ENCODE results near the gene SLC2A1.
"Not testable (repeated sequence)": the region's sequence is repeated elsewhere in the genome, so short reads cannot be mapped to it uniquely, and the experiment has no call there.

SLC2A1 gene

DNA sequence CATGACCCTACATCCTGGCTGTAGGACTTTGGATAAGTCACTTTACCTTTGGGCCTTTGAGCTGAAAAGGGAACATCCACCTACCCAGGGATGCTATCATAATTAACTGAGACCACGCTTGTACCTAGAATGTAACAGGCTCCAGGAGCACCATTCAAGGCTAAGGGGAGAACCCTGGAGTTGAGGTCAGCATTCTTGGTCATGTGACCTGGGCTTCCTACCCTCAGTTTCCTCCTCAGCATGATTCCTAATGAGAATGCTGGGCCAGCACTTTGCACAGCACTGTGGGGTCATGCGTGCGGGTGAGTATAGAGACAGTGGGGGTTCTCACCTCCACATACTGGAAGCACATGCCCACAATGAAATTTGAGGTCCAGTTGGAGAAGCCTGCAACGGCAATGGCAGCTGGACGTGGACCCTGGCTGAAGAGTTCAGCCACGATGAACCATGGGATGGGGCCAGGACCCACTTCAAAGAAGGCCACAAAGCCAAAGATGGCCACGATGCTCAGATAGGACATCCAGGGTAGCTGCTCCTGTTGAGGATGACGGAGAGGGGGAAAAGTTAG, 31.3 kb downstream of the SLC2A1 start:
- no peak for DNase-seq

DNA sequence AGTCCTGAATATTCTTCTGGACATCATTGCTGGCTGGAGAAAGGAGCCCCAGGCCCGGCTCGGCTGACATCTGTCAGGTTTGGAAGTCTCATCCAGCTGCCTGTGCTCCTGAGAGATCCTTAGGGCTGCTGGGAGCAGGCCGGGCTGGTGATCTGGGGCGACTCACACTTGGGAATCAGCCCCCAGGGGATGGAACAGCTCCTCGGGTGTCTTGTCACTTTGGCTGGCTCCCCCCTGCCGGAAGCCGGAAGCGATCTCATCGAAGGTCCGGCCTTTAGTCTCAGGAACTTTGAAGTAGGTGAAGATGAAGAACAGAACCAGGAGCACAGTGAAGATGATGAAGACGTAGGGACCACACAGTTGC, 31.8 kb downstream of the SLC2A1 start:
- no peak for DNase-seq

DNA sequence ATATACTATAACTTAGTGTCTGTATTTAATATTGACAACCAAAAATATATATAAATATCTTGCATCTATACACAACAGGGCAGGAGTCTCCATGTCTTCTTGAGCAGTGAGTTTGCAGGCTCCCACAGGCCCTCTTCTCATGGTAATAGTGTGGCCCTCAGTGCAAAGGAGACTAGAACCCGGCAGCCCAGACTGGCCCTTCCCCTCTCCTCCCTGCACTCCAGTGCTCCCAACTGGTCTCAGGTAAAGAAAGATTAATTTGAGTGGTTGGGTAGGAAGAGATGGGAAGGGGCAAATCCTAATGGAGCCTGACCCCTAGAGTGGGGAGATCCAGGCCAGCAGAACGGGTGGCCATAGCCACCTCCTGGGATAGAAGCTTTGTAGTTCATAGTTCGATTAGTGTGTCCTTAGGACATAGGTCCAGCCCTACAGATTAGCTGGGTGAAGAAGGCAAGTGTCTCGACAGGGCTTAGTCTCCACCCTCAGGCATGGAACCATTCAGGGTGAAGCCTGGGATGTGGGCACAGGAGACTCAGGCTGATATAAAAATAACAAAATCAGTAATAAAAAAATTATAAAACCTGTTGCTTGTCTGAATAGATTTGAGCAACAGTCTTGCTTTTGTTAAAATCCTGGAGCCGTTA, 32.3 kb downstream of the SLC2A1 start:
- DNase-seq = no peak

DNA sequence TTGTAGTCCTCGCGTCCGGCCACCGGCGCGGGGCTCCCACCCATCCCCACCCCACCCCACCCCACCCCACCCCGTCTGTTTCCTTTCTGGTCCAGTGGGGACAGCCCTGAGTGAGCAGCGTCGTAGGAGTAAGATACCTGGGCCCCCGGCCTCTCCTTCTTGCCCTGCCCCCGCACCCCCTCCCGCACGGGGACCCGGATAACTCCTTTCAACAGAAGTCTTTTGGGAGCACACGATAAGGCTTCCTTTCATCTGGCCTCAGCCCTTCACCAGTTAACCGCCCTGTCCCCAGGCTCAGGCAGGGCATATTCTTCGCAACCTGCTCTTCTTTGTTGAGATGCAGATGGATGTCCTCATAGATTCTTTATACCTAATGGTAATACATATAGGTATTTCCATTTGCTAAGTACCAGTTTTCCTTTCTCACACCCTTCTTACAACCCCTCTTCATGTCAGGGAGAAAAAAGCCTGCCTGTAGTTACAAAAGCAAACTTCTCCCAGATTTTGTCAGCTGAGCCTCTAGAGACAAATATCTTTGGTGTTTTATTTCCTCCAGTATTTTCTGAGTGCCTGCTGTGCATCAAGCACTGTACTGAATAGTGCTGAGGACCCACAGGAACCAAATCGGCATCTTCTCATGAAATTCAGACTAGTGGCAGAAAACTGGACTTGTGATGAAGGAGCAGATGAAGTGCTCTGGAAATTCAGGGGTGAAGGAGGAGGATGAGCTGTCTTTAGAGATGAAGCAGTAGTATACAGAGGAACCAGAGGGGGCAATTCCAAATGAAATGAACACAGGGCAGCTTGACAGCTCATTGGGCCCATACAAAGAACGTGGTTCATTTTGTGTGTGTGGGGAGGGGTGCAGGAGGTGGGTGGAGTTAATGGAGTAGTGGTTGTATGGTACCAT, 33.6 kb downstream of the SLC2A1 start:
- DNase-seq = no peak

DNA sequence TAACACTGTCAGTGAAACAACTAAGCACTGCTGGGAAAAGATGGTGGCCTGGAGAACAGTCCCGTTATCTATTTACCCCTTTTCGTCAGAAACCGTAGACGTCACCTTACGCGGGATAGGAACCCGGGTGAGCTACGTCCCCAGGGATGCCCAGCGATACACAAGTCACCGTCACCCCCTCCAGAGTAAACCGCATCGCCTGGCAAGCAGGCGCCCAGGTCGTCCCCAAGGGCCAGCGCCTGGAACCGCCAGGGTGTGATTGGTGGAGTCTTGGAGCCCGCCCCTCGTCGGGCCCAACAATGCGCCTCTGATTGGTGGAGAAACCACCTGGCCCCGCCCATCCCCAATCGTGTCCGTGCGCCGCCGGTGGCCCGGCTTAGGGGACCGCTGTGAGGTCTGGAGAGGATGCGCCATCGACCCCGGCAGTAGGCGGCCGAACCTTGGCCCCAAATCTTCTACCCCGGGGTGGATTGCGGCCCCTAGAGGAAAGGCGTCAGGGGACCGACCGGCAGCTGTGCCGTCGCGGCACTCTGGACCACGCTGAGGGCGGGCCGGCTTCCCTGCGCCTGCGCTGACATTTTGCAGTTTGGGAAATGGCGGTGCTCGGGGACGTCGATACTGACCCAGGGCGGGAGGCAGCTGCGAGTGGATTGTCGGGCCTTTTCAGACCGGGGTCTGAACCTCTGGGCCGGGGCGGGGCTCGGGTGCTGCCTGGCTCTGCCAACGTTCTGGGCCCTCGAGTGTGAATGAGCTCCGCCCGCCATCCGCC, 34.4 kb downstream of the SLC2A1 start:
- DNase-seq = peak; percentile 89

DNA sequence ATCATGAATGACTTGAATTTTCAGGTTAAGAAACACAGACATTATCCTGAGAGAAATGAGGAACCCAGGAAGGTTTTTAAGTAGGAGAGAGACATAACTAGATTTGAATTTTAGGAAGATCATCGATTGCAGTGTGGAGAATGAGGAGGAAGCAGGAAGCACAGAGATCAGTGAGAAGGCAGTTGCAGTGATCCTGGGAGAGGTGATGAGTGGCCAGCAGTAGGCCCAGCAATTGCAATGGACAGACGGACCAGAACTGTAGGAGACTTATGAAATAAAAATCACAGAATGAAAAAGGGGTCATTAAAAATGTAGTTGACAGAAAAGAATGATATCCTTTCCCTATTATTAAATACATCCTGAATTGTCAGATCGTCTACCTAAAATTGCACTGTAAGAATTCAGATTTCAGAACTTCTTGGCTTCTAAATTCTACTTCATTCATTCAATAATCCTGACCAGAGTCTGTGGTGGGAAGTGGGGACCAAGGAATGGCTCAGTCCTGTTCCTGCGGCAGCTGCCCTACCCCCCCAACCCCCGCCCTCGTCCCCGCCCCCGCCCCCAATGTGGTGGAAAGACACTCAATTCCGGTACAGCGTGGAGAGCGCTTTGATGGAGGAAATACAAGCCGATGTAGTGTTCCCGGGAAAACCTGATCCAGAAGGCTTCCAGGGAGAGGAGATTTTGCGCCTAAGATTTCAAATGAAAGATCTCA, 35.1 kb downstream of the SLC2A1 start:
- DNase-seq = no peak

DNA sequence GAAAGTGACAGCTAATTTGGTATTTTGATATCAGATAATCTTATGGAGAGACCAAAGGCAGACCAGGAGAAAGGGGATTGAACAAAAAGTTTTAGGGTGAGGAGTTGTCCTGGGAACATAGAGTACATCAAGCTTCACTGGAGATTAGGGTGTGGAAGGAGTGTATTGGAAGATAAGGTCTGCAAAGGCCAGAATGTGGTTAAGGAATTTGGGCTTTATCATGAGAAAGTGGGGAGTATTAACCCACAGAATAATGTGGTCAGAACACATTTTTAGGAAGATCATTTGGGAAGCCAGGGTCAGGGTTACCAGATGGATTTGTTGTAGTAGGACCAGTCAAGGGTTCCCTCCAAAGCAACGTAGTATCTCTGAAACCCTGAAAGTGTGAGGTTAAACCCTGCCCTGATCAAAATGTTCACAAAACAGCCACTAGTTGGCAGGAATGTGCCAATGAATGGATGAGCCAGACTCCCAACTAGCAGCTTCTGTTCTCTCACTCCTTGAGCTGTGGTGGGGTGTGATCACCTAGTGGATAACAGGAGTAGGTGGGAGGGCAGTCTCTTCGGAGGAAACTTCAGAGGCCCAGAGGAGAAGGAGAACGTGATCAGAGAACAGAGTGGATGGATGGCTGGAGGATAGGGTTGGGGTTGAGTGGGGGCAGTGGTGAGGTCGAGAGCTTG, 35.8 kb downstream of the SLC2A1 start:
- DNase-seq = peak; percentile 48

DNA sequence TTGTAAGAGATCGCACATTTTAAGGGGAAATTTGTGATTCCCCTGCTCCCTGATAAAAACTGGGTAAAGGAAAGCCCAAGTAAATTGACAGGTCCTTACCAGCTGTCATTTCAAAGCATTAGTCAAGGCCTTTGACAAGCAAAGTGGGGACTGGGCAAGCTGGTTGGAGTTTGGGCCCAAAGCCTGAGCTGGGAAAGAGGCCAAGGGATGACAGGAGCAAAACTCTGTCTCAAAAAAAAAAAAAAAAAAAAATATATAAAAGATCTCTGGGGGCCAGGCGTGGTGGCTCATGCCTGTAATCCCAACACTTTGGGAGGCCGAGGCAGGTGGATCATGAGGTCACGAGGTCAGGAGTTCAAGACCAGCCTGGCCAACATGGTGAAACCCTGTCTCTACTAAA, 36.9 kb downstream of the SLC2A1 start:
- no peak for DNase-seq

DNA sequence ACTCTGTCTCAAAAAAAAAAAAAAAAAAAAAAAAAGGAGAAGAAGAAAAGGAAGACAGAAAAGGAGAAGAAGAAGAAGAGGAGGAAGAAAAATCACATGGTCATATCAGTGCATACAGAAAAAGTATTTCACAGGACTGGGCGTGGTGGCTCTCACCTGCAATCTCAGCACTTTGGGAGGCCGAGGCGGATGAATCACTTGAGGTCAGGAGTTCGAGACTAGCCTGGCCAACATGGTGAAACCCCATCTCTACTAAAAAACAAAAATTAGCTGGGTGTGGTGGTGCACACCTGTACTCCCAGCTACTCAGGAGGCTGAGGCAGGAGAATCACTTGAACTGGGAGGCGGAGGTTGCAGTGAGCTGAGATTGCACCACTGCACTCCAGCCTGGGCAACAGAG, 39.0 kb downstream of the SLC2A1 start:
- not testable (repeated sequence) for DNase-seq

DNA sequence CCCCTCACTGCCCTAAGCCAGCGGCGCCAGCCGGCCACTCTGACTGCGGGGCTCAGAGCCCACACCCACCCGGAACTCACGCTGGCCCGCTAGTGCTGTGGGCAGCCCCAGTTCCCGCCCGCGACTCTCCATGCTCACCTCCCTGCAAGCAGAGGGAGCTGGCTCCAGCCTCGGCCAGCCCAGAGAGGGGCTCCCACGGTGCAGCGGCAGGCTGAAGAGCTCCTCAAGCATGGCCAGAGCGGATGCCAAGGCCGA, 41.5 kb downstream of the SLC2A1 start:
- DNase-seq = no peak

DNA sequence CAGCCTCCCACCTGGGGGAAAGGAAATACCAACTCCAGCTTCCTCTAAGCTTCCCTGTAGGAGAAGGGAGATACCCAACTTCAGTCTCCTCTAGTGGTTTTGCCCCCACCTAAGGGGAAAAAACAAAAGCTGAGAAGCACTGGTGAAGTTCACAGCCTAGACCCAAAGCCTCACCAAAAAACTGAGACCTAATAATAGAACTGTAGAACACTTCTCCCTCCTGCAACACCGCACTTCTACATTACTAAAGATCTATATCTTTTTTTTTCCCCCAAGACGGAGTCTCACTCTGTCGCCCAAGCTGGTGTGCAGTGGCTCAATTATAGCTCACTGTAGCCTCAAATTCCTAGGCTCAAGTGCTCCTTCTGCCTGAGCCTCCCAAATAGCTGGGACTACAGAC, 43.2 kb downstream of the SLC2A1 start:
- DNase-seq = no peak

DNA sequence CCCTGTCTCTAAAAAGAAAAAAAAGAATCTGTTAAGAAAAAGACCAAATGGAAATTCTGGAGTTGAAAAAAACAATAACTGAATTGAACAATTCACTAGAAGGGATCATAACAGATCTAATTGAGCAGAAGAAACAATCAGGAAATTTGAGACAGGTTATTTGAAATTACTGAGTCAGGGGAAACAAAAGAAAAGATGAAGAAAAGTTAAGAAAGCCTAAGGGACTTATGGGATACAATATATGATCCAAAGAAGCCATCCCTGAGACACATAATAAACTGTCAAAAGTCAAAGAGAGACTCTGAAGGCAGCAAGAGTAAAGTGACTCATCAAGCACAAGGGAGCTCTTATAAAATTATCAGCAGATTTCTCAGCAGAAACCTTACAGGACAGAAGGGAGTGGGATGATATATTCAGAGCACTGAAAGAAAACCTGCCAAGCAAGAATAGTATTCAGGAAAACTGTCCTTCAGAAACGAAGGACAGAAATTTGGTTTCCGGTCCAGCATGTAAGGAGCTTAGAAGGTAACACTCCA, 44.5 kb downstream of the SLC2A1 start:
- no peak for DNase-seq

DNA sequence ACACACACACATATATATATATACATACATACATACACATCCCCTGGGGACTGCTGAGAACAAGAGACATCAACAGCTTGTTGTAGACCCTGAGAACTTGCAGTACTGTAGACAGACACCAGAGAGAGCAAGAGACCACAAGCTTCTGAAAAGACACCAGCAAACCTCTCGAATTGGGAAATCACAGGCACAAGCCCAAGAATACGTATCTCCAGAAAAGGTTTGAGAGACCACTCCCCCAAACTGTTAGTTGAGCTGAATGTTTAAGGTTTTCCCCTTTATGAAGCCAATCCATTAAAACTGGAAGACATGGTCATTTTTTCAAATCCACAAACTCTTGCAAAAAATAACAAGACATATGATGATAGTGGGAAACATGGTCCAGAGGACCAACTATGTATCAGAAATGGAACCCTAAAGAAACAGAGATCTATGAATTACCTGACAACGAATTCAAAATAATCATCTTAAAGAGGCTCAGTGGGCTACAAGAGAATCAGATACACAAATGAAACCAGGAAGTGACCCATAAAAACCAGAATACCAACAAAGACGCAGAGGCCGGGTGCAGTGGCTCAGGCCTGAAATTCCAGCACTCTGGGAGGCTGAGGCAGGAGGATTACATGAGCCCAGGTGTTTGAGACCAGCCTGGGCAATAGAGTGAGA, 45.1 kb downstream of the SLC2A1 start:
- peak; percentile 55 for DNase-seq

DNA sequence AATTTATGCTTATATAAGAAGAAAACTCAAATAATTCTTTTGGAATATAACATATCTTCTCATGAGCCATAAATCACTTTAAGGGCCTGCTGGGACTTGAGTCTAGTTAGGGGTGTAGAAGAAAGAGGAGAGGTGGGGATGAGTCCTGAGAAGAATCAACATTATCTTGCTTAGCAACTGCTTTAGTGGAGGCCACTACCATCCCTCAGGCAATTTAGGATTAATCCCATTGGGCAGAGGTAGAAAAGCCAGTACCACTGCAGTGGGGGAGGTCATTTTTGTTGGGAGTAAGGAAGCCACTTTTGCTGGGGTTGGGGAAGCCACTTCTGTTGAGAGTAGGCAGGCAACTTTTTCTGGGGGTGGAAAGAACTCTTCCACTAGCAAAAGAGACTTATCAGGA, 47.7 kb downstream of the SLC2A1 start:
- DNase-seq = no peak

DNA sequence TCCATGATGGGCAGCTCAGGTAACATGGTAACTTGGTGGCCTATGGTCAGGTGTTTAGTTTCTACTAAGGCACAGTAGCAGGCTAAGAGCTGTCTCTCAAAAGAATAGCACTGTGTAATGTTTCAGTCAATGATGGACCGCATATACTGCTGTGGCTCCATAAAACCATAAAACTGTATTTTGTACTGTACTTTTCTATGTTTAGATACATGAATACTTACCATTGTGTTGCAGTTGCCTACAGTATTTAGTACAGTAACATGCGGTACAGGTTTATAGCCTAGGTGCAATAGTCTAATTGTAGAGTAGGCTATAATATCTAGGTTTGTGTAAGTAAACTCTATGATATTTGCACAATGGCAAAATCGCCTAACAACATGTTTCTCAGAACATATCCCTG, 50.6 kb downstream of the SLC2A1 start:
- no peak for DNase-seq

DNA sequence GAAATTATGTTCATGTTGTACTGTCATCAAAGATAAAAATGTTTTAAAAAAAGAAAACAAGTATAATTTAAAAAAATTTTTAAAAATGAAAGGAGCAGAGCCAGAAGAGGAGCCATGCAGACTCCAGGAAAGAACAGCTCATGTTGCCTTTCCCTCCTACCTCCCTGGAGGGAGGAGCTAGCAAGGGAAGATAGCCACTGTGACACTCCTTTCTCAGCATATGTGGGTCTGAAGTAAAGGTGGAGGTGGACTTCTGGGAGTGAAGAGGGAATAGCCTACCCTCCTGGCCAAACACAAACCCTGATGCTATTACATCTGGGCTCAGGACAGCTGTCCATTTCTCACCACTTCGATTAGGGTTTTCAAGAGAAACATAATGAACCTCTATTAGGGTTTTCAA, 54.2 kb downstream of the SLC2A1 start:
- no peak for DNase-seq

DNA sequence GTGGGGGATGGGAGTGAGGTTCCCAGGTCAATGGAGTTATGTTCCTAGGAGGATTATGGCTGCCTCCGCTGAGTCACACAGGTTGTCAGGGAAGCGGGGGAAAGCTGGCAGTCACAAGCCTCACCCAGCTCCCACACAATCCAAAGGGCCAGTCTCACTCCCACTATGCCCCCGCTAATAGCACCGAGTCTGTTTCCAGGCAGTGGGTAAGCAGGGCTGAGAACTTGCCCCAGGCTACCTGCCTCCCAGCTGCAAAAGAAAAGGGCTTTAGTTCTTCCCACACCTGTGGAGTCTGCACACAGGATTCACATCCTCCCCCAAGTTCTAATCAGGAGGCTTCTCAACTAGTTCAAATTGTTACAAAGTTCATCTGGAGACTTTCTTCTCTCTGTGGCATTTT, 58.7 kb downstream of the SLC2A1 start:
- not testable (repeated sequence) for DNase-seq

DNA sequence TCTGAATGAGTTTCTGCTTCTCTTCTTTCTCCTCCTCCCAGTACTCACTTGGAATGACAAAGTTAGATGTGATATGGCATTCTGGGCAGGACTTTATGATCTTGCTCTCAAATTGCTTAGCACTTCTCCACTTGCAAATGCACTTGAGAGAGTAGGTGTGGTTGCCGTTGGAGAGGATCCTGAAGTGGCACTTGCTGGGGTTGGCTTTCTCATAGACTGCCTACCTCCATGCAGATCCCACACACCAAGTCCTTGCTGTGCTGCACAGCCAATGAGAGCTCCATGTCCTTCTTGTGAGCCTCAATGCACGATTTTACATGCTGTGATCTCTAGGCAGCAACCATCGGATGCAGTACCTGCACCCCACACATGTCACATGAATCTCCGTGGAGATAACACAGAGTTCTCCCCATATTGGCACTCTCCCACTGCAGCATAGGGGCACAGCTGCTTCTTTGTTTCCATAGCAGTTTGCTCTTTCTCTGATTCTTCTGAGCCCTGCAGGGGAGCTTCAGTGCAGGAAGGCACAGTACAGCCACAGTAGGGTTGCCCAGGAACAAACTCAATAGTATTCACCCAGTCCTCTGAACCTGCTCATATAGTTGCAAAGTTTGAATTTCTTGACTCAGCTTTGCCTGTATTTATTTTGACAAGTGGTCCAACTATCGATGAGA, 67.1 kb downstream of the SLC2A1 start:
- no peak for DNase-seq

DNA sequence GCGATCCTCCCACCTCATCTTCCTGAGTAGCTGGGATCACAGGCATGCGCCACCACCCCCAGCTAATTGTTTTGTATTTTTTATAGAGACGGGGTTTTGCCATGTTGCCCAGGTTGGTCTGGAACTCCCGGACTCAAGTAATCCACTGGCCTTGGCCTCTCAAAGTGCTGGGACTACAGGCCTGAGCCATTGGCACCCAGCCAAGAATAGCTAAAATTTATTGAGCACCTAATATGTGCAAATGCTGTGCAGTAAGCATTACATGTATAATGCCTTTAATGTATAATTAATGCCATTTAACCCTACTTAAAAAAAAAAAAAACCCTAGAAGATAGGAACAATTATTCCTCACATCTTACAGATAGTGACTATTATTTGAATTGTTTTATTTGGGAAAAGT, 69.4 kb downstream of the SLC2A1 start:
- no peak for DNase-seq

DNA sequence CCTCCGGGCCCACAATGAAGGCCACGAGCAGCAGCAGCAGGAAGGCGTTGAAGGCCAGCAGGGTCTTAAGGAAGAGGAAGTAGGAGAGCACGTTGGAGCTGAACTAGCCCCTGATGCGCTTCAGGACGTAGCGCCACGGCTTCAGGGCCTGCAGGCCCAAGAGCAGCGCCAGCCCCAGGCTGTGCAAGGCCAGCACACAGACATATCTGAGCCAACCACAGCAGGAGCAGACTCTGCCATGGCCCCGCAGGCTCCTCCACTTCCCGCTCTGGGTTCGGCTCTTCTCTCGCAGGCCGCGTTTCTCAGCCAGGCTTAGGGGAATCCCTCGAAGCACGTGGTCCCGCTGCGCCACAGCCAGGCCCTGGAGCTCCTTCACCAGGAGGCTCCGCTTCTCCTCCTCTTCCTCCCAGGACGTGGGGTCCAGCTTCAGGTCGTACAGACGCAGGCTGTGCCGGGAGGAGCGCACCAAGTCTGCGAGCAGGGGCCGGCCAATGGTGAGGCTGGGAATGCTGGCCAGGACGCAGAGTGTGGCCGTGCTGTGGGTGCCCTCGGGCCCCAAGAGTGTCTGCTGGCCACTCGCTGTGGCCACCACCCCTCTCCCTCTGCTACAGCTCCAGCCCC, 70.5 kb downstream of the SLC2A1 start:
- DNase-seq = no peak

DNA sequence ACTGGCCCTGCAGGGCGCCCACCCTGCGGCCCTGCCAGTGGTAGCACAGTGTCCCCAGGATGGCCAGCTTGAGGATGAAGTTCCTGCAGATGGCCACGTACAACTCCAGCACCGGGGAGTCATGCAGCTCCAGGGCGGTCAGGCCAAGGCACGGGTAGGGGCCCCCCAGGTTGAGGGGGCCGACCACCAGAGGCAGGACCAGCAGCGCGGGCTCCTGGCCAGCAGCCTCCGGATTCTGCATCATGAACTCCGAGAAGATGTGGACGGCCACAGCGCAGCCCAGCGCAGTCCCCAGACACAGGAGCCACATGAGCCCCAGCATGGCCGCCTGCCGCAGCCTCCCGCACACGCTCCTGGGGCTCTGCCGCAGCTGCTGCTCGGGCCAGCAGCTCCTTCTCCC, 71.3 kb downstream of the SLC2A1 start:
- DNase-seq = no peak
